GM21576 (cell line): Measurements from ENCODE around the gene TNNC1.

ENCODE experiments used
- ATAC-seq: cut with Tn5 transposase; IDR thresholded peaks from one replicate; pipeline ENCODE4 v1.9.1; 2021; ENCODE audit warnings: mild to moderate bottlenecking, moderate library complexity; ENCODE audit not compliant: unreplicated experiment

Gene TNNC1

GRCh38 chr3:52484680-52485461 lies 31.0 kb upstream of the TNNC1 start:
- no peak for ATAC-seq

- ATAC-seq = no peak
Measured at GRCh38 chr3:52483577-52484381, 29.9 kb upstream of the TNNC1 start.

DNA sequence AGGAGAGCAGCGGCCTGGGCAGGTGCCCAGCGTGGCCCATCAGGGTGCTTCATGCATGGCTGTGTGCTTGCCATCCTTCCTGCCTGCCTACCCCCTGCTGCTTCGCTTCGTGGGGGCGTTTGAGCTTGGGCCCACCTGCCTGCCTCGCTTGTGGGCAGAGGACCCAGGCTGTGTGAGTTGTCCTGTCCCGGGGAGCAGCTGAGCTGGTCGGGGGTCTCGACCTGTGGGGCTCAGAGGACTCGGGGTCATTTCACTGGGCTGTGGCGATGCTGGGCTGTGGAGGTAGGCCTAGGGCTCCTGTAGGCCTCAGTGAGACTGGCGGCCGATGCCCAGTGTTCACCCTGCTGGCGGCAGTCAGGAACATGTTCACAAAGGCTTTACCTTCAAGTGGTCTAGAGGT lies 29.2 kb upstream of the TNNC1 start:
- ATAC-seq = no peak

- no peak for ATAC-seq
Measured at GRCh38 chr3:52481819-52482521, 28.1 kb upstream of the TNNC1 start.

GRCh38 chr3:52480768-52481715 lies 27.2 kb upstream of the TNNC1 start:
- ATAC-seq = no peak

DNA sequence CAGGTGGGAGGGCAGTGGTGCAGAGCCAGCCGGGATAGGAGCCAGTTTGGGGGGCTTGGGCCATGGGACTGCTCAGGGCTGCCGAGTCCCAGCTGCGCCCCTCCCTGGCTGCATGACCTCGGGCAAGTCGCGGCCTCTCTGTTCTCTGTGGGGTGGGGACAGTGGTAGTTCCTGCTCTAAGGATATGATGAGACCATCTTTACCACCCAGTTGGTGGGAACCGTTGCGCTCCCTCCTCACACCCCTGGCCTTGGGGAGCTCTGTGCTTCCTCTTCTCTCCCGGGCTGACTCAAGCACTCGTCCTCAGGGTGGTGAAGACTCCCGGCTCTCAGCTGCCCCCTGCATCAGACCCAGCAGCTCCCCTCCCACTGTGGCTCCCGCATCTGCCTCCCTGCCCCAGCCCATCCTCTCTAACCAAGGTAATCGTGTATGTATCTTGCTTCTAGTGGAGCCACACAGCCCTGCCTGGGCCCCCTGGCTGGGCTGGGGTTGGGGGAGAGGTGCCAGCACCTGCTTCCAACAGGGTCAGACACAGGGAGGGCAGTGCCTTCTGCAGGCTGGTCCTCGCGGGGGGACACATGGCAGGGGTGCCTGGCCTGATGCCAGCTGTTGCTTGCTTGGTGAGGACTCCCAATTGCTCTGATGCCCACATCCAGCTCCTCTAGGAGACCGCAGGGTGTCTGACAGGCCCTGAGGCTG lies 26.2 kb upstream of the TNNC1 start:
- ATAC-seq = no peak

DNA sequence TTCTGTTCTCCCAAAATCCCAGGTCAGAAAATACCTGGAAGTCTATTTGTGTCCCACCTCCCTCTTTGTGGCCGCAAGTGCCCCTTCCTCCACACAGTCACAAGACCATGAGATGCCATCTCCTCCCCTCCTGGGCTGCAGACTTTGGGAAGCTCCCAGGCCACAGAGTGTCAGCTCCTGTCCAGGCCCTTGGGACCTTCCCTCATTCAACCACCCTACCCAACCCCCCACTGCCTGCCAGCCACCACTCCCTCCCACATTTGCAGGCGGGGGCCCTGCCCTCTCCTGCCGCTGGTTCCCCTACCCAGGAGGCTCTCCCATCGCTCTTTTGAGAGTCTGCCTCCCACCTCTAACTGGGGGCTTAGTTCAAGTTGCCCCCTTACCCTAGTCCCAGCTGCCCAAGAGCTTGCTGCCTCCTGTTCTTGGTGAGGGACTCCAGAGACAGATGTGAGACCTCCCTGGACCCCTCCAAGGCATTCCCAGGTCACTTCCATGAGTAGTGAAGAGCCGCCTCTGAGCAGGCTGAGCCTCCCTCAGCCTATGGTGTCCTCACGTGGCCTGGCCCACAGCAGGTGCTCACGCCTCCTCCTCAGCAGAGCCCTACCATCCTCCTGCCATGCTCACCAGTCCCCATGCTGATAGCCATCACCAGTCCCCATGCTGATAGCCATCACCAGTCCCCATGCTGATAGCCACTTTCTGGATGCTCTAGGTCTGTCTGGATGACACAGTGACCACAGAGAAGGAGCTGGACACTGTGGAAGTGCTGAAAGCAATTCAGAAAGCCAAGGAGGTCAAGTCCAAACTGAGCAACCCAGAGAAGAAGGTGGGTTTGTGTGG lies 25.4 kb upstream of the TNNC1 start:
- ATAC-seq = no peak

DNA sequence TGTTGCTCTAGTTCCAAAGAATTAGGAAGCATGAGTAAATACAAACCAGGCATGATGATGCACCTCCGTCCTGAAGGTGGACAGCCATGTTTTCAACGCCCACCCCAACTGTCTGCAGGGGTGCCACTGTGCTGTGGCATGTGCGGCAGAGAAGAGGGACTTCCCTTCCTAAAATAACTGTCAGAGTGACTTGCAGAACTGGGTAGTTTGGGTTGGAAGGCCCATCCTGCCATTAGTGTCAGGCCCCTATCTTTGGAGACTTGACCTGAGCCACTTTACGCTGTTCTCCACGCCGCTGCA lies 23.9 kb upstream of the TNNC1 start:
- no peak for ATAC-seq

- ATAC-seq = no peak
Measured at GRCh38 chr3:52477076-52477795, 23.4 kb upstream of the TNNC1 start.

- ATAC-seq = no peak
Measured at GRCh38 chr3:52473026-52473425, 19.2 kb upstream of the TNNC1 start.

DNA sequence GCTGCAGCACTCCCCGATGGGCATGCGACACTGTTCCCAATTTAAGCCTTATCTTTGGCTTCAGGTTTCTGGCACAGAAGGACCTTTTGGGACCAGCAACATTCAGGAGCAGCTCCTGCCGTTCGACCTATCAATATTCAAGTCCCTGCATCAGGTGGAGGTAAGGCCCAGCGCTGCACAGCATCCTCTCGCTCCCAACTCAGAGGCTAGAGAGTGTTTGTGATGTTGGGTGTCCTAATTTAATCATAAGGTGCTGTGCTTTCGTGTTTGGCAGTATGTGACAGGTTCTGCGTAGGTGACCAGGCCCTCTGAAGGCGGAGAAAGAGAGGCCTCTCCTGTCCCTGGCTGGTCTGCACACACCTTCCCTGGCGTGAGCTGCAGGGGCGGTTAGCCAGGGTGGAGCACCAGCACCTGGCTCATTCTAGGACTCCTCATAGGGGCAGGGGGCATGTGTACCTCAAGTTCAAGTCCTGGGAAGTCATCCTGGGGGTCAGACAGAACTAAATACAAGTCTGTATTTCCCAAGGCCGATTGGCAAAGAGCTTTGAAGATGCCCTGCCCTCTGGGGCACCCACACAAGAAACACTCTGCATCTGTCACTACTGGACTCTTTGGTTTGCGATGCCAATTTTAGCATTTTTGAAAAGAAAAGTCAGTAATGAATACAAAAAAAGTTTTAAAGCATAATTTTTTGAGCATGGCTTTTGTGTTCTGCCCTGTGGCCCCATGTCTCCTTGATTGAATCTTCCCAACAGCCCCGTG lies 18.6 kb upstream of the TNNC1 start:
- ATAC-seq = no peak

DNA sequence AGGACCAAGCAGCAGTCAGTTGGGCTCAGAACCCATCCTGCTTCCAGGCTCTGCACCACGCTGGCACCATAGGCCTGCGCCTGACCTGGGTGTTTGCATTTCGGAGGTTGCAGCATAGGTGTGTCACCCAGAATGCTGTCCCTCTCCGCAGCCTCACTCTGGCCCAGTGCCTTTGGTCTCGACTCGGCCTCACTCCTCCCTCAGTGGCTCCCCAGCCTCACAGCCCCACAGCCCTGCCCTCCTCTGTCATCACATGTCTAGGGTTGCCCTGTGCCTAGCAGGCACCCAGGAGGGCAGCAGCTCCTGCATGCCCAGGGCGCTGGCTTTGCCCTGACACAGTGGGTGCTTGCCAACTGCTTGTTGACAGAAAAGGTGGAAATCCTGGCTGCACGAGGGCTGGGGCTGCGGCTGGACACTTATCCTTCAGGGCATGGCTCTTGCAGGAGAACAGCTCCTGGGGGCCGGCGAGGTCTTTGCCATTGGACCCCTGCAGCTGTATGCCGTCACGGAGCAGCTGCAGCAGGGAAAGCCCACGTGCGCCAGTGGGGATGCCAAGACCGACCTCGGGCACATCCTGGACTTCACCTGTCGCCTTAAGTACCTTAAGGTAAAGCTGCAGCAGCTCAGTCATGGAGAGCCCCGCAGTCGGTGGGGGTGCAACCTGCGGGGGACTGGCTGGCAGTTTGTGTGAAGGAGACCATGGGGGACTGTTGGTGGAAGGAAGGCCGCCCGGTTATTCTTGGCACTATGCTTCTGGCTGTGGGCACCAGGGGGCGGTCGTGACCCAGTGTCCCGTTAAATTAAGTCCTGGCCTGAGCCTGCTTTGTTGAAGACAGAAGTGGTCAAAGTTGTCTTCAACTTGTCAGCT lies 17.8 kb upstream of the TNNC1 start:
- ATAC-seq = no peak

DNA sequence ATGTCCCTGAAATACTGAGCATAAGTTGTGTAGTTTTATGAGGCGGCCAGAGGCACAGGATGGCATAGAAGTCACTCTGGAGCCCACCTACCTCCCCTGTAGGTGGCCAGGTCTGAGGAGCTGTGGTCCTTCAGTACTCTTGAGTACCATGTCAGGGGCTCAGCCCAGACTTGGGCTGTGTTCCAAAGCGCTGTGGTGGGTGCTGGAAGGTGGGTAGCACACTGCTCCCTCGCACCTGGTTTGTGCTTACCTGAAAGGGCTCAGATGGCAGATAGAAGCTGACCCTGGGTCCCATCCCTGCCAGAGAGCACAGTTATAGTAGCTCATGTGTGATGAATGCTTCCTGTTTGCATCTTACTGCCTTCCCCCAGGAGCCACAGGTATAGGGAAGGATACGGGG lies 17.1 kb upstream of the TNNC1 start:
- no peak for ATAC-seq

- ATAC-seq = no peak
Measured at GRCh38 chr3:52469001-52469400, 15.2 kb upstream of the TNNC1 start.

DNA sequence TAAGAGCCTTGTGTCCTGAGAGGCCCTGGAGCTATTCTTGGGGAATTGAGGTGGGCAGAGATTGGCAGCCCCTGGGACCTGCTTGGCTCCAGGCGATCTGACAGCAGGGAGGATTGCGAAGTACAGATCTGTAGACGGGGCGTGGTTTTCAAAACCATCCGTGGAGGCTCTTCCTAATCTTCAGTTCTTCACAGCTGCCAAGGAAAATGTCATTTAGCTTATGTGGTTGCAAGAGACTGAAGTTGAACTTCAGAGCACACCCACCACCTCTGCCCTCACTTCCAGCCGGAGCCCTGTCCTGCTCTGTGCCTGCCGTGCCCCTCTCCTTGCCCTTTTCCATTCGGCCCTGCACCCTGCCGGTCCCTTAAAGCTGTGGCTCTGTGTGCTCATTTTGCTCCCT lies 14.5 kb upstream of the TNNC1 start:
- no peak for ATAC-seq

- ATAC-seq = no peak
Measured at GRCh38 chr3:52463416-52463815, 9.6 kb upstream of the TNNC1 start.

DNA sequence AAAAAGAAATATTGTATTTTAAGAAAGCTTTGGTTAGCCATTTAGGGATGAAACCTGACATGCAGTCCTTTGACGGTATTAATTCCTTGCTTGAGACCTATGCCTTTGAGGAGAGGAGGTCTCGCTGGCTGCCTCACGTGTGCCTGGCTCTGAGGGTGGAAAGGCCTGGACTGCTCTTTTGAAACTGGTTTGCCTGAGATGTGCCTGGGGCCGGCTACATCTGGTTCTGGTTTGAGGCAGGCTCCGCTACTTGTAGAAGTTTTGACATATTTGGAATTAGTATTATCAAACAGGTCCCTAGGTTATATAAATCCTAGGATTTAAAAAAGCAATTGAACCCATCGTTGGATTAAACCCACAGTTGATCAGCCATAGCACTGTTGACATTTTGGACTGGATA lies 8.0 kb upstream of the TNNC1 start:
- no peak for ATAC-seq
